K562 (cell line): ENCODE measurements around the gene AP4E1.
"Not testable (repeated sequence)": the region's sequence is repeated elsewhere in the genome, so short reads cannot be mapped to it uniquely, and the experiment has no call there.

ENCODE experiments used
- CREB5 ChIP-seq: fragments of 250-450 bp; sonication (Bioruptor Pico); IDR thresholded peaks from 2 replicates; pipeline ENCODE4 v1.5.0; 2020; ENCODE audit warnings: mild to moderate bottlenecking
- USF1 ChIP-seq: sonication (generic); formaldehyde crosslinking; IDR thresholded peaks from 2 replicates; pipeline ENCODE4 v1.9.0; 2022; ENCODE audit warnings: mild to moderate bottlenecking, missing genetic modification reagents
- TF ChIP-seq, protein P1 (sequence below), 3 experiments: IDR thresholded peaks in 2 of 3; conservative IDR thresholded peaks in 1 of 3; 2 replicates each; pipeline ENCODE4 v1.5.1; 2011 to 2012; ENCODE audit warnings: low read length in 3 of 3, mild to moderate bottlenecking in 3 of 3, control low read depth in 2 of 3, improper control_type of control experiment in 1 of 3, inconsistent platforms in 1 of 3, low read depth in 1 of 3, mixed read lengths in 1 of 3, moderate library complexity in 1 of 3; ENCODE audit not compliant: insufficient read depth in 2 of 3
- TF ChIP-seq, protein P2 (sequence below): fragments of 250-450 bp; sonication (Bioruptor Pico); IDR thresholded peaks from 2 replicates; pipeline ENCODE4 v1.8.0; 2021; ENCODE audit warnings: moderate library complexity, mild to moderate bottlenecking, inconsistent platforms

- TF ChIP-seq, protein P1, sequence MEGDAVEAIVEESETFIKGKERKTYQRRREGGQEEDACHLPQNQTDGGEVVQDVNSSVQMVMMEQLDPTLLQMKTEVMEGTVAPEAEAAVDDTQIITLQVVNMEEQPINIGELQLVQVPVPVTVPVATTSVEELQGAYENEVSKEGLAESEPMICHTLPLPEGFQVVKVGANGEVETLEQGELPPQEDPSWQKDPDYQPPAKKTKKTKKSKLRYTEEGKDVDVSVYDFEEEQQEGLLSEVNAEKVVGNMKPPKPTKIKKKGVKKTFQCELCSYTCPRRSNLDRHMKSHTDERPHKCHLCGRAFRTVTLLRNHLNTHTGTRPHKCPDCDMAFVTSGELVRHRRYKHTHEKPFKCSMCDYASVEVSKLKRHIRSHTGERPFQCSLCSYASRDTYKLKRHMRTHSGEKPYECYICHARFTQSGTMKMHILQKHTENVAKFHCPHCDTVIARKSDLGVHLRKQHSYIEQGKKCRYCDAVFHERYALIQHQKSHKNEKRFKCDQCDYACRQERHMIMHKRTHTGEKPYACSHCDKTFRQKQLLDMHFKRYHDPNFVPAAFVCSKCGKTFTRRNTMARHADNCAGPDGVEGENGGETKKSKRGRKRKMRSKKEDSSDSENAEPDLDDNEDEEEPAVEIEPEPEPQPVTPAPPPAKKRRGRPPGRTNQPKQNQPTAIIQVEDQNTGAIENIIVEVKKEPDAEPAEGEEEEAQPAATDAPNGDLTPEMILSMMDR (IDR thresholded peaks at IDR 0.05 in 2 of 3, conservative IDR thresholded peaks at IDR 0.05 in 1 of 3; ENCODE audit: insufficient read depth in 2 of 3, low read depth in 1 of 3, low read length in 3 of 3): not testable (repeated sequence)
- TF ChIP-seq CREB5, USF1: not testable (repeated sequence)
- TF ChIP-seq, protein P2, sequence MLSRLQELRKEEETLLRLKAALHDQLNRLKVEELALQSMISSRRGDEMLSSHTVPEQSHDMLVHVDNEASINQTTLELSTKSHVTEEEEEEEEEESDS (CRISPR knock-in tag): not testable (repeated sequence)
Observed at GRCh38 chr15:50875238-50875637, 33.2 kb upstream of the AP4E1 start.
